GM12801 (cell line): Measurements from ENCODE around the gene FAM210B.

ENCODE experiments used
- TF ChIP-seq, protein P1 (sequence below): IDR thresholded peaks from one replicate; pipeline ENCODE4 v1.5.1; 2011; ENCODE audit warnings: control low read depth; ENCODE audit not compliant: insufficient read length; ENCODE audit errors: extremely low read depth

Gene FAM210B

DNA sequence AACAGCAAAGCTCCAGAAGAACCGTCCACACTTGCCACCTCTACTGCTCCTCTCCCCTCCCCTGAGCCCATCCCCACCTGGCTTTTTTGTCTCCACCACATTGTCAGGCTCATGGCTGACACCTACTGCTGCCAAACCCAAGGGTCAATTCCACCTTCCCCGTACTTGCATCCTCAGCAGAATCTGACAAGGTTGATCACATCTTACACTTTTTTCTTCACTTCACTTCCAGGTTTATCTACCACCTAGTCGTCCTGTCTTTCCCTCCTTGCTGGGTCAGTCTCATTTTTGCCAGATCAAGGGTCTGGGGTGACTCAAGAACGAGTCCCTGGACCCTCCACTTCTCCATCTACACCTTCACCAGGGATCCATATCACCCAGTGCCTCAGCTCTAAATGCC lies 30.1 kb downstream of the FAM210B start:
- TF ChIP-seq, protein P1, sequence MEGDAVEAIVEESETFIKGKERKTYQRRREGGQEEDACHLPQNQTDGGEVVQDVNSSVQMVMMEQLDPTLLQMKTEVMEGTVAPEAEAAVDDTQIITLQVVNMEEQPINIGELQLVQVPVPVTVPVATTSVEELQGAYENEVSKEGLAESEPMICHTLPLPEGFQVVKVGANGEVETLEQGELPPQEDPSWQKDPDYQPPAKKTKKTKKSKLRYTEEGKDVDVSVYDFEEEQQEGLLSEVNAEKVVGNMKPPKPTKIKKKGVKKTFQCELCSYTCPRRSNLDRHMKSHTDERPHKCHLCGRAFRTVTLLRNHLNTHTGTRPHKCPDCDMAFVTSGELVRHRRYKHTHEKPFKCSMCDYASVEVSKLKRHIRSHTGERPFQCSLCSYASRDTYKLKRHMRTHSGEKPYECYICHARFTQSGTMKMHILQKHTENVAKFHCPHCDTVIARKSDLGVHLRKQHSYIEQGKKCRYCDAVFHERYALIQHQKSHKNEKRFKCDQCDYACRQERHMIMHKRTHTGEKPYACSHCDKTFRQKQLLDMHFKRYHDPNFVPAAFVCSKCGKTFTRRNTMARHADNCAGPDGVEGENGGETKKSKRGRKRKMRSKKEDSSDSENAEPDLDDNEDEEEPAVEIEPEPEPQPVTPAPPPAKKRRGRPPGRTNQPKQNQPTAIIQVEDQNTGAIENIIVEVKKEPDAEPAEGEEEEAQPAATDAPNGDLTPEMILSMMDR, result no peak

DNA sequence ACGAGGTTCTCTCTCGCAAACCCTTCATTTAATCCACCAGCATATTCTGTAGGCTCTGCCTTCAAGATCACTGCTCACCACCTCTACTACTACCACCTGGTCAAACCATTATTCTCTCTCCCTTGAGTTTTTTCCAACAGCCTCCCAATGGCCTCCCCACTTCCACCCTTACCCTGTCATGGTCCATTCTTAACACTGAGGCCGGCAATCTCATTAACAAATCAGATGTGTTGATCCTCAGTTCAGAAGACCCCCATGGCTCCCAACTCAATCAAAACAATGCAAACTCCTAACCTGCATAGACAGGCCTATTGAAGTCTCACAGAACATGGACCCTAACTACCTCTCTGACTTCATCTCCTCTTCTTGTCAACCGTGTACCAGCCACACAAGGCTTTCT lies 31.0 kb downstream of the FAM210B start:
- TF ChIP-seq, protein P1, result no peak

DNA sequence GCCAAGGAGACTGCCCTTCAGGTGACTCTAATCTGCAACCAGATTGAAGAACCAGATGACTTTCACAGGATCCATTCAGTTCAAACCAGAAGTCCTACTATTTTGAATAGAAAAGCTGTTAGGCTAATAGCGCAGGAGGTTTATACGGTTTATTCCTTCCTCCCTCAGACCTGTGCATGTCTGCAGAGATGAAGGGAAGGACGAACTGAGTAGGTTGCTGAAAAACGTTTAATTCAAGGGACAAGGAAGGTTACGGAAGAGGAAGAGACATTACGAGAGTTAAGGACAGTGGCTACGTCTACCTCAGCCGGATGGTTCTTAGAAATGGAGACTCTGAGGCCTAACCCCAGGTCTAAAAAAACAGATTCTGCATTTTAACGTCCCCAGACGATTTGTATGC lies 32.3 kb downstream of the FAM210B start:
- TF ChIP-seq, protein P1, result no peak

DNA sequence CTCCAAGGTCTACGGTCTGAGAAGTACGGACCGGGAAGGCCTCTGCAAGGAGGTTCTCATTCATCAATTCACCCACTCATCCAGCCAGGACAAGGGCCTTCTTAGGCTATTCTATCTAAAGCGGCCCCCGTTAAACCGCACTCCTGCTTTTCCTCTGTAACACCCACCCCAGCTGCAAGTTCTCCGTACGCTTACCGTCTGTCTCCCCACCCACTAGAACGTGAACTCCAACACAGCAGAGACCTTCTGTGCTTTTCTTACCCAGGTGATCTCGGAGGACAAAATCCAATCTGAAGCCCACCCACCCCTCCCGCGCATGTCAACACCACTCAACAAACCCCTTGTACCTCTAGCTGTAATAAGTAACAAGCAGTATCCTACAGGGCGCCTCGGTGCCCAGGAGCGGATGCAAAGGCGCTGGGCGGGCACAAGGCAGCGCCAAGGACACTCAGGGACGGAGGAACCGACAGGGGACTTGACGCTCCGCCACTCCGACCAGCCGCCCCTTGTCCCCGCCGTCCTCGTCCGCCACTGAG lies 32.9 kb downstream of the FAM210B start:
- TF ChIP-seq, protein P1, result no peak

DNA sequence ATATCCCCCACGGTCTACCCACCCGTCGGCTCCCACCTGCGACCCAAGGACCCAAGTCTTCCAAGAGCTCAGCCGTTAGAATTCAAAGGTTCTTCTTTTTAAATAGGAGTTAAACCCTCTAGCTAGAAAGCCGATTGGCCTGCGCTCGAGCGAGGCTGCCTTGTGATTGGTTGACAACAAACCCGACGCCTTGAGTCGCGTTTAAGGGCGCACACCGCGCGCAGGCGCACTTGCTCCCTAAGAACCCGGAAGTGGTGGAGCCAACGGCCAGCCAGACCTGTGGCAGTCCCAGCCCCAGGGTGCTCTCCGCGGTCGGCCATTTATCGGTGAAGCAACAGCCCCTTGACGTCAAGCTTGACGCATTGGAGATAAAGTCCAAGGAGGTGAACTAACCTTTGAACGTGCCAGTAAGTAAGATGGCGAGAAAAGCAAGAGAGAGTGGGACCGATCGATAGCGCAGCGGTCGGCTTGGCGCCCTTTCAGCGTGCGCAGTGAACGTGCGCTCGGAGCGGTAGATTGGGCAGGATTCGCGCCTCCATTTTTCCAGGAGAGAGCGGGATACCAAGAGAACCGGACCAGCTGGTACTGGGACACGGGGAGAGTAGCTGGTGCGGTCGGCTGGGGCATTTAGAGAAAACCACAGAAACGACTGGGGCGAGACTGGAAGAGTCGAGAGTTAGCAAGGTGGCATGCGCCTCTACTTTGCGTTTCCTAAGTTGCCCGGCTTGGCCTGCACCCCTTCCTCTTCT lies 33.5 kb downstream of the FAM210B start, which contains the start of the genes AURKA and CSTF1:
Gene AURKA (minus strand): TSS at position 84 of the 749 bp plus-strand sequence. CDS start 4,018 bp downstream, outside the sequence.
Gene CSTF1 (plus strand): TSS at position 514 of the 749 bp plus-strand sequence. CDS start 2,908 bp downstream, outside the sequence.
- TF ChIP-seq, protein P1, result no peak

- TF ChIP-seq, protein P1, result no peak
These were observed 34.2 kb downstream of the FAM210B start for GRCh38 chr20:56392881-56393482.

DNA sequence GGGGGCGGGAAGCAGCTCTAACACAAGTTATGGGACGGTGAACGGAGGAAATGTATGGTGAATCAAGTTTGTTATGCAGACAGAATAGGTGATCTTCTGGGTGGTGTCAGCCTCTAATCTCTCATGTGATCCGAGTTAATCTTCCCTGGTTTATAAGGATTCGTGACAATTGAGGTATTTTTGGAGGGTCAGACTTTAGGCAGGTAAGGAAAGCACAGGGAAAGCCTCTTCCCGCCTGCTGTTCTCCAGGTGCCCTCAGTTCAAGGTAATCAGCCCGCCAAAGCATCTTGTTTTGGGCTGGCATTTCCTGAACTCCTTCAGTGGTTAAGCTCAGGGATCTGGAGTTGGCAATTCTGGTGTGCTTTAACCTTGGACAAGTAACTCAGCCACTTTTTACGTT lies 34.9 kb downstream of the FAM210B start:
- TF ChIP-seq, protein P1, result no peak
